NT2/D1 (cell line): Measurements from ENCODE around the gene CCT7.

Experiments used
- DNase-seq: peaks from one replicate; pipeline ENCODE4 v3.0.0-alpha.2; 2011; ENCODE audit warnings: low read depth, low spot score
- H3K27me3 ChIP-seq: 2 replicates; pipeline ENCODE4 v1.6.0; 2011; ENCODE audit warnings: mild to moderate bottlenecking; ENCODE audit not compliant: insufficient read length, insufficient read depth
- H3K36me3 ChIP-seq: 2 replicates; pipeline ENCODE4 v1.6.1; 2011; ENCODE audit warnings: mild to moderate bottlenecking, low read length, mixed read lengths; ENCODE audit not compliant: insufficient read depth, insufficient read length
- H3K4me1 ChIP-seq: 2 replicates; pipeline ENCODE4 v1.5.1; 2011; ENCODE audit not compliant: insufficient read depth, insufficient read length
- H3K4me3 ChIP-seq: 2 replicates; pipeline ENCODE4 v1.5.1; 2011; ENCODE audit warnings: low read depth; ENCODE audit not compliant: insufficient read length
- H3K9ac ChIP-seq: 2 replicates; pipeline ENCODE4 v1.6.0; 2011; ENCODE audit warnings: low read depth; ENCODE audit not compliant: insufficient read length
- H3K9me3 ChIP-seq: 2 replicates; pipeline ENCODE4 v1.5.1; 2011; ENCODE audit warnings: mild to moderate bottlenecking, low read length; ENCODE audit not compliant: insufficient read depth
- SUZ12 ChIP-seq: IDR thresholded peaks from 2 replicates; pipeline ENCODE4 v1.6.1; 2011; ENCODE audit not compliant: insufficient read length, insufficient read depth; ENCODE audit errors: extremely low read depth
- YY1 ChIP-seq: IDR thresholded peaks from 2 replicates; pipeline ENCODE4 v1.6.1; 2011; ENCODE audit not compliant: insufficient read length, insufficient read depth
- ZNF274 ChIP-seq: IDR thresholded peaks from 2 replicates; pipeline ENCODE4 v1.6.1; 2011; ENCODE audit warnings: mild to moderate bottlenecking, low read depth, low read length

Gene CCT7

GRCh38 chr2:73239776-73240175, 5.7 kb downstream of the CCT7 start:
- Histone ChIP-seq H3K4me1 (peaks cover 13% of the 10 kb centered on the region), H3K4me3 (no peak overlapping the region), H3K9me3 (no peaks in the 10 kb centered on the region), H3K36me3 (peaks cover 90% of the 10 kb centered on the region), H3K9ac (no peak overlapping the region), H3K27me3 (no peaks in the 10 kb centered on the region)
- DNase-seq: no peak
- TF ChIP-seq YY1: no peak
- TF ChIP-seq ZNF274: no peak
- TF ChIP-seq SUZ12: no peak

- Histone ChIP-seq H3K27me3 (no peaks in the 10 kb centered on the region), H3K4me1 (peaks cover 6% of the 10 kb centered on the region), H3K4me3 (no peak overlapping the region), H3K9ac (no peak overlapping the region), H3K36me3 (peaks cover 91% of the 10 kb centered on the region), H3K9me3 (no peaks in the 10 kb centered on the region)
- TF ChIP-seq YY1 (no peak), ZNF274 (no peak), SUZ12 (no peak)
- no peak for DNase-seq
These were observed 9.9 kb downstream of the CCT7 start for GRCh38 chr2:73243884-73244570.

- H3K36me3 ChIP-seq: peaks cover 91% of the 10 kb centered on the region
- no peak overlapping the region for H3K9ac ChIP-seq
- H3K4me3 ChIP-seq: no peak overlapping the region
- H3K27me3 ChIP-seq: no peaks in the 10 kb centered on the region
- H3K9me3 ChIP-seq: no peaks in the 10 kb centered on the region
- TF ChIP-seq ZNF274 (no peak), SUZ12 (no peak), YY1 (no peak)
- peaks cover 5% of the 10 kb centered on the region for H3K4me1 ChIP-seq
- no peak for DNase-seq
These were observed 10.5 kb downstream of the CCT7 start for GRCh38 chr2:73244580-73244979.

- peaks cover 5% of the 10 kb centered on the region for H3K4me1 ChIP-seq
- peaks cover 92% of the 10 kb centered on the region for H3K36me3 ChIP-seq
- DNase-seq: no peak
- no peaks in the 10 kb centered on the region for H3K9me3 ChIP-seq
- TF ChIP-seq ZNF274: no peak
- no peak for TF ChIP-seq SUZ12
- no peak for TF ChIP-seq YY1
- H3K9ac ChIP-seq: no peak overlapping the region
- no peaks in the 10 kb centered on the region for H3K27me3 ChIP-seq
- H3K4me3 ChIP-seq: no peak overlapping the region
These were observed 12.7 kb downstream of the CCT7 start for GRCh38 chr2:73246850-73247249.

- TF ChIP-seq SUZ12 (no peak), YY1 (no peak), ZNF274 (no peak)
- DNase-seq: no peak
- H3K36me3 ChIP-seq: peaks cover 98% of the 10 kb centered on the region
- no peaks in the 10 kb centered on the region for H3K9me3 ChIP-seq
- no peak overlapping the region for H3K9ac ChIP-seq
- H3K4me1 ChIP-seq: no peaks in the 10 kb centered on the region
- no peaks in the 10 kb centered on the region for H3K27me3 ChIP-seq
- H3K4me3 ChIP-seq: no peak overlapping the region
These were observed 15.5 kb downstream of the CCT7 start for GRCh38 chr2:73249636-73250035.

GRCh38 chr2:73250872-73251846, 17.1 kb downstream of the CCT7 start:
- H3K4me1 ChIP-seq: no peaks in the 10 kb centered on the region
- no peaks in the 10 kb centered on the region for H3K9me3 ChIP-seq
- H3K27me3 ChIP-seq: no peaks in the 10 kb centered on the region
- H3K36me3 ChIP-seq: peaks cover 86% of the 10 kb centered on the region
- TF ChIP-seq YY1 (no peak), SUZ12 (no peak)
- H3K4me3 ChIP-seq: no peak overlapping the region
- H3K9ac ChIP-seq: no peak overlapping the region
- no peak for DNase-seq

- Histone ChIP-seq H3K9ac (no peak overlapping the region), H3K4me1 (no peaks in the 10 kb centered on the region), H3K4me3 (no peak overlapping the region), H3K27me3 (no peaks in the 10 kb centered on the region), H3K9me3 (no peaks in the 10 kb centered on the region), H3K36me3 (peaks cover 73% of the 10 kb centered on the region)
- no peak for DNase-seq
- no peak for TF ChIP-seq ZNF274
- TF ChIP-seq SUZ12: no peak
- TF ChIP-seq YY1: no peak
These were observed 18.3 kb downstream of the CCT7 start for GRCh38 chr2:73252238-73253027.
